ENCODE data around the gene CHPF.

DNA sequence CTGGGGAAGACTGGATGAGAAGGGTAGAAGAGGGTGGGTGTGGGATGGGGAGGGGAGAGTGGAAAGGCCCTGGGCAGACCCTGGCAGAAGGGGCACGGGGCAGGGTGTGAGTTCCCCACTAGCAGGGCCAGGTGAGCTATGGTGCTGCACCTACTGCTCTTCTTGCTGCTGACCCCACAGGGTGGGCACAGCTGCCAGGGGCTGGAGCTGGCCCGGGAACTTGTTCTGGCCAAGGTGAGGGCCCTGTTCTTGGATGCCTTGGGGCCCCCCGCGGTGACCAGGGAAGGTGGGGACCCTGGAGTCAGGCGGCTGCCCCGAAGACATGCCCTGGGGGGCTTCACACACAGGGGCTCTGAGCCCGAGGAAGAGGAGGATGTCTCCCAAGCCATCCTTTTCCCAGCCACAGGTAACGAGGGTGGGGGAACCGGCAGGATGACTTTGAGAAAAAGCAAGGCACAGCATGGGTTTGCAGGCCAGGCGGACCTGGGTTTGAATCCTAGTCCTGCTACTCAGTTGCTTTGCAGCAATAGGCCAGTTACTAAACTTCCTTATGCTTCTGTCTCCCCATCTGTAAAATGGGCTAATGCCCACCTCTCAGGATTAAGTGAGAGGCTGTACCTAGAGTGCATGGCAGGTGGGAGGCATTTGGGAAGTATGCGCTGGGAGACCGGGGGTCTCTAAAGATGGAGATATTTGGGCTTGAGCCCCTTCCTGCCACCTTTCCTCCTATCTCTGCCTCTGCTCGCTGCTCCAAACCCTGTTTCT lies 28.8 kb upstream of the CHPF start, which contains the start of gene INHA:
- TF ChIP-seq, protein P1, sequence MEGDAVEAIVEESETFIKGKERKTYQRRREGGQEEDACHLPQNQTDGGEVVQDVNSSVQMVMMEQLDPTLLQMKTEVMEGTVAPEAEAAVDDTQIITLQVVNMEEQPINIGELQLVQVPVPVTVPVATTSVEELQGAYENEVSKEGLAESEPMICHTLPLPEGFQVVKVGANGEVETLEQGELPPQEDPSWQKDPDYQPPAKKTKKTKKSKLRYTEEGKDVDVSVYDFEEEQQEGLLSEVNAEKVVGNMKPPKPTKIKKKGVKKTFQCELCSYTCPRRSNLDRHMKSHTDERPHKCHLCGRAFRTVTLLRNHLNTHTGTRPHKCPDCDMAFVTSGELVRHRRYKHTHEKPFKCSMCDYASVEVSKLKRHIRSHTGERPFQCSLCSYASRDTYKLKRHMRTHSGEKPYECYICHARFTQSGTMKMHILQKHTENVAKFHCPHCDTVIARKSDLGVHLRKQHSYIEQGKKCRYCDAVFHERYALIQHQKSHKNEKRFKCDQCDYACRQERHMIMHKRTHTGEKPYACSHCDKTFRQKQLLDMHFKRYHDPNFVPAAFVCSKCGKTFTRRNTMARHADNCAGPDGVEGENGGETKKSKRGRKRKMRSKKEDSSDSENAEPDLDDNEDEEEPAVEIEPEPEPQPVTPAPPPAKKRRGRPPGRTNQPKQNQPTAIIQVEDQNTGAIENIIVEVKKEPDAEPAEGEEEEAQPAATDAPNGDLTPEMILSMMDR (conservative IDR thresholded peaks at IDR 0.05), result no peak
- TF ChIP-seq EZH2 (IDR thresholded peaks at IDR 0.05; ENCODE audit: low read depth), result no peak
